AG20443 (cell line): ENCODE measurements around the gene GPSM1.

ENCODE experiments used
- DNase-seq: peaks from one replicate; pipeline ENCODE4 v3.0.0; 2012; ENCODE audit warnings: low spot score, mixed read lengths

Gene GPSM1

DNA sequence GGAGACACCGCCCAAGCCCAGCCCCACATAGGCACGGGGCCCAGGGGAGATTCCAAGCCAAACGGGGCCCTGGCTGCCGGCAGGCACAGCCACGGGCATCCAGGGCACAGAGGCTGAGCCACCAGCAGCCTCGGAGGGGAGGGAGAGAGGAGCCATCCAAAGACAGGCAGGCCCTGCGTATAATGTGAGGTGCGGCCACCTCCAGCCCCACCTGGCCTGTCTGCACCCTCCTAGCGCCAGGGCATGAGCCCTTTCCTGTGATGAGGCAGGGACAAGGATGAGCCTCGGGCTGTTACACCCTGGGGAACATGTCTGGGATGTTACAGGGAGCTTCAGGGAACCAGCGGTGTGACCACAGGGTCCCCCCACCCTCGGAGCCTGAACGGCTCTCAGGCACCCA lies 22.4 kb upstream of the GPSM1 start:
- DNase-seq: no peak

DNA sequence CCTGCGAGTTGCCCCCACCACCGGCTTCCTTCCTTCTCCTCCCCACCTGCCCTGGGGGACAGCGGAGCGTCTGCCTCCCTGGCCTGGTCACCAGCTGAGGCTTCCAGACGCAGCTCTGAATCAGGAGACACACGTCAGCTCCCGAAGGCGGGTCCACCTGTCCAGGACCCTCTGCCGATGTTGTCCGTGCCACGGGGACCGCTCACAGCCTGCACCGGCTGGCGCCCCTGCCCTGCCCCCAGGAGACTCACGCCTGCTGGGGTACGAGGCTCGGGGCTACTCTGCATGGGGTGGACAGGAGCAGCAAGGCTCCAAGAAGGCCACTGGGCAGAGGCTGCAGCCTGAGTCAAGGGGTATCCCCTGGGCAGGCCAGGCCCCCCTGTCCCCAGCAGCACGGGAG lies 21.5 kb upstream of the GPSM1 start:
- no peak for DNase-seq

DNA sequence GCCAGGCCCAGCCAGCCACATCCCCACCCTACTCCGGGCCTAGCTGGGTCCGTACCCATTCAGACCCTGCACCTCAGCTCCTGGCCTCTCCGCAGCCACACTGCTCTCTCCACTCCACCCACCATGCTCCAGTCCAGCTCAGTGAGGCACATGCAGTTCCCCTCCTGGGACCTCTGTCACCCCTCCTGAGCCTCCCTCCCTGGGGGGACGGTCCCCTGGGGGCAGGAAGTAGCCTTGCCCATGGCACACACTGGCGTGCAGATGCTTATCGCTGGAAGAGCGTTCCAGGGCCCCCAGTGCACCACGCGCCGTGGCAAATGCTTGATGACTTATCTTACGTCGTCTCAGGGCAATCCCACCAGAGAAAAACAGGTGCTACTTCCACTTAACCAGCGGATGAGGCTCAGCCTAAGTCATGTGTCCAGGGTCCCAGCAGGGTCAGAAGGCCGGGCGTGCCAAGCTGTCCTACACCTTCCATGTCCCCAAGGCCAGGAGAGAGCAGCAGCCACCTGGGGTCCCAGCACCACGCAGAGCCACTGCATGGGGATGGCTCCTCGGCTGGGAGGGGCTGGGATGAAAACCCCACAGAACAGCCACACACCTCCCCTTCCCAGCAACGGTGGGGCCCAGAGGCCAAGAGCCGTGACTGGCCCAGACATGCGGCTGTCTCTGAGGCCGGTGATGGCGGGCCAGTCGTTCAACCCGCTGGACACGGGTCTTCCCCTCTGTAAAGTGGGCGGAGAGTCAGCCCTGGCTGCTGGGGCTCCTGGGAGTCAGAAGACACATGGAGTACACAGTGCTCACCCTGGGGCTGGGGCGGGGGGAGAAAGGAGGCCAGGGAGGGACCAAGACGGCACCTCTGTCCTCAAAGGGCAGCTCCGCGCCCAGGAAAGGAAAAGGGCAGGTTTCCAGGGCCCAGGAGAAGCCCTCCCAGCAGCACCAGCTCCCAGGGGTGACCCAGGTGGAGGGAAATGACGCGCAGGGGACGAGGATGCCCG lies 20.8 kb upstream of the GPSM1 start:
- DNase-seq: no peak

GRCh38 chr9:136307215-136307750 lies 20.1 kb upstream of the GPSM1 start:
- no peak for DNase-seq

DNA sequence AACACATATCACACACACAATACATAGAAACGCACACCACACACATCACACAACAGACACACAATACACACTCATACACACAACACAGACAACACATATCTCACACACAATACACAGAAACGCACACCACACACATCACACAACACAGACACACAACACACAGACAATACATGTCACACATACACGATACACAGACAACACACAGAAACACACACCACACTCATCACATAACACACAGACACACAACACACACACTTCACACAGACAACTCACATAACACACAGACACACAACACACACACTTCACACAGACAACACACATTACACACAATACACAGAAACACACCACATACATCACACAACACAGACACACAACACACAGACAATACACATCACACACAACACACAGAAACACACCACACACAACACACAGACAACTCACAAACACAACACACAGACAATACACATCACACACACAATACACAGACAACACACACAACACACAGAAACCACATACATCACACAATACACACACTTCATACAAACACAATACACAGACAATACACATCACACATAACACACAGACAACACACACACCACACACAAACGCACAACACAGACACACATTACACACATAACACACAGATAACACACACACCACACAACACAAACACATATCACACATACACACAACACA lies 19.2 kb upstream of the GPSM1 start:
- no peak for DNase-seq

DNA sequence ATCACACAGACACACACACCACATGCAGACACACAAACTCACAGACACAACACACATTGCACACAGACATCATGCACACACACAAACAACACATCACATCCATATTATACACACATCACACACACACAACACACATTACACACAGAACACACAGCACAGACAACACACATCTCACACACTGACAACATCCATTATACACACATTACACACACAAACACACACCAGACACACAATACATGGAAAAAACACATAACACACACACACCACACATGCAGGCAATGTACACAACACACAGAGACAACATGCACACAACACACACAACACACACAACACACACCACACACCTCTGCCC lies 18.7 kb upstream of the GPSM1 start:
- no peak for DNase-seq

GRCh38 chr9:136309101-136309801 lies 18.1 kb upstream of the GPSM1 start:
- DNase-seq: no peak

GRCh38 chr9:136309806-136310220 lies 17.5 kb upstream of the GPSM1 start:
- no peak for DNase-seq

GRCh38 chr9:136310273-136311030 lies 16.9 kb upstream of the GPSM1 start:
- DNase-seq: no peak

- no peak for DNase-seq
These were observed 16.0 kb upstream of the GPSM1 start for GRCh38 chr9:136311051-136312008.

DNA sequence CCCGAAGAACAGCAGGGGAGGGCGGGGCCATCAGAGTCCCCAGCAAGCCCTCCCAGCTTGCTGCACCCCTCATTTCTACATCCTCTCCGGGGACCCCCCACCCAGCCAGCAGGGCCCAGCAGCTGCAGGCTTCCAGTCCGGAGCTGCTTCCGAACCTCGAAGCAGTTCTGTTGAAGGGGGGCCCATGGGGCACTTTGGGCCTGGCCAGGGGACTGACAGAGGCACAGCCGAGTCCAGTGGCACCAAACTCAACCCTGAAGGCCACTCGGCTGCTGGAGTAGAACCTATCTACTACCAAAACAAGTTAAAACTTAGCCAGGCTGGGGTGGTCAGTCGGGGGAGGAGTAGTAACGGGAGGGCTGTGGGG lies 15.3 kb upstream of the GPSM1 start:
- DNase-seq: no peak

- DNase-seq: peak; percentile 81
These were observed 14.9 kb upstream of the GPSM1 start for GRCh38 chr9:136312436-136312835.

DNA sequence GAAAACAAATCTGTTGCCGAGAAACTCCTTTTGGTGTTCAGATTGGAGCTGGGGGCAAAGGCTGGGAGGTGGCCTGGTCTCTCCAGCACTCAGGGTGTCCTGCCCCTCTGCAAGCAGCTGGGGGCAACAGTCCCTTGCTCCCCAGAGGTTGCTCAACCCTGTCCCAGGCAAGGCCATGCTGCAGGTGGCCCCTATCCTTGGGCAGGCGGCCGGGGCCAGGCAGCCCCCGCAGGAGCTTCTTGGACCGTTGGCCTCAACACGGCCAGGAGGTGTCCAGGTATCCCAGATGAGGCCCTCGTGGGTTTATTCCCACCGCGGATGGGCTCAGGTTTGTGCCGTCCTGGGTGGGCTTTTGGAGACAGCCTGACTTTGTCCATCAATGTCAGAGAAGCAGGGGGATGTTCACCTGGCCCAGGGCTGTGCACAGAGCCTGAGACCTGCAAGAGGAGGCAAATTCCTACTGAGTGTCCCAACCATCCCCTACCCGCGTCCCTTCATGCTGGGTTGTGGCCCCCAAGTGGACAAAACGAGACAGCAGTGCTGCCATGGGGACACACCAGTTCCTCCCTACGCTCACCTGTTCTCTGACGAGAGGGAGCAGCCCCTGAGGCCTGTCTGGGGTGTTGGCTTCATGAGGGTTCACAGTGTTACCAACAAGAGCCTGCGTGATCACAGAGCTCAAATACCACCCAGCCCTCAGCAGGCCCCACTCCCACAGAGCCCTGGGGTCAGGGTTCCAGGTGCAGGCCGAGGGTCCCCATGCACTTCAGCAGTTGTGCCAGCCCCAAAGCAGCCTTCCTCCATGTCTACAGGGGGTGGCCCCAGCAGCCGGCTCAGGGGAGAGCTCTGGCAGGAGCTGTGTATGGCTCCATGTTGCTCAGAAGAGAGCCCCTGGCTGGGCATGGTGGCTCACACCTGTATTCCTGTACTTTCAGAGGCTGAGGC lies 14.0 kb upstream of the GPSM1 start:
- DNase-seq: no peak

DNA sequence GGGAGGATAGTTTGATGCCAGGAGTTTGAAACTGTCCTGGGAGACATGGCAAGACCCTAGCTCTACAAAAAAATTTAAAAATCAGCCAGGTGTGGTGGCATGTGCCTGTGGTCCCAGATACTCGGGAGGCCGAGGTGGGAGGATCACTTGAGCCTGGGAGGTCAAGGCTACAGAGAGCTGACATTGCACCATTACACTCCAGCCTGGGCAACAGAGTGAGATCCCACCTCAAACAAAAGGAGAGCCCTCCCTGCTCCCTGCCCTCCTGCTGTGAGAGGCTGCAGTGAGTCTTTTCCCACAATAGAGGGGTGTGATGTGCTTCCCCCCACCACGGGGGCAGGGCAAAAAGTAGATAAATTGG lies 13.3 kb upstream of the GPSM1 start:
- no peak for DNase-seq

GRCh38 chr9:136314944-136315343 lies 12.4 kb upstream of the GPSM1 start:
- DNase-seq: no peak

DNA sequence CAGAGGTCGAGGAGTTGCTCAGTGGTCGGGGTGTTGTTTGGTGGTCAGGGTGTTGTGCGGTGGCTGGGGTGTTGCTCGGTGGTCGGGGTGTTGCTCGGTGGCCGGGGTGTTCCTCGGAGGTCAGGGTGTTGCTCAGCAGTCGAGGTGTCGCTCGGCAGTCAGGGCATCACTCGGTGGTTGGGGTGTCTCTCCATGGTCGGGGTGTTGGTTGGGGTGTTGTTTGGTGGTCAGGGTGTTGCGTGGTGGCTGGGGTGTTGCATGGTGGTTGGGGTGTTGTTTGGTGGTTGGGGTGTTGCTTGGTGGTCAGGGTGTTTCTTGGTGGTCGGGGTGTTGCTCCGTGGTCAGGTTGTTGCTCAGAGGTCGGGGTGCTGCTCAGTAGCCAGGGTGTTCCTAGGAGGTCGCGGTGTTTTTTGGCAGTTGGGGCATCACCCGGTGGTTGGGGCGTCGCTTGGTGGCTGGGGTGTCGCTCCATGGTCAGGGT lies 11.0 kb upstream of the GPSM1 start:
- no peak for DNase-seq

DNA sequence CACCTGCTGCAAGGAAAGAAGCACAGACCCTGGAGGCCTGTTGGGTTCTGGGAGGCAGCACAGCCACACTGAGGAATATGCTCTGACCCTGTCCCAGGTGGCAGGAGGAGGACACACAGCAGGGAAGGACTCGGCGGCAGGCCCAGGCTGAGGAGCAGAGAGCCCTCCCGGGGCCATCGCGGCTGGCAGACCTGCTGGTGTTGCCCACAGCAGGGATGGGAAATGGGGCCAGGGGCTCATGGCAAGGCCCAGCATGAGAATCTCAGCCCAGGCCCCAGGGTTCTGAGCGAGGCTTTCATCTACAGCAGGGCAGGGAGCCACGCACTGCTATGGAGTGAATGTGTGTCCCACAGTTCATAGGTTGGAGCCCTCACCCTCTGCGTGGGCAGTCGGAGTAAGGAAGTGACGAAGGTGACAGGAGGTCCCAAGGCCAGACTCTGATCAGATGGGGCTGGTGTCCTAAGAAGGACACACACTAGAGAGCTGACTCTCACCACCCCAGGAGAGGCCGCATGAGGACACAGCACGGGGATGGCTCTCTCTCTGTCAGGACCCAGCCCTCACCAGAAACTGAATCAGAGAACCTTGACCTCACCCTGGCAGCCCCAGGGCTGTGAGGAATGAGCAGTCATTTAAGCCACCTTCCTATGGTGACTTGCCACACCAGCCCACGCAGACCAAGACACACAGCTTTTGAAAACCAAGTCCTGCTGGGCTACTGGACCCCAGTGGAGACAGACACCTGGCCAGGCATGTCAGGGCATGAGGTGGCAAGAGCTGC lies 10.3 kb upstream of the GPSM1 start:
- DNase-seq: no peak

- DNase-seq: no peak
These were observed 9.6 kb upstream of the GPSM1 start for GRCh38 chr9:136317695-136318094.
